ENCODE measurements around the gene RNF212B.
"Not testable (repeated sequence)": the region's sequence is repeated elsewhere in the genome, so short reads cannot be mapped to it uniquely, and the experiment has no call there.

The RNF212B gene

DNA sequence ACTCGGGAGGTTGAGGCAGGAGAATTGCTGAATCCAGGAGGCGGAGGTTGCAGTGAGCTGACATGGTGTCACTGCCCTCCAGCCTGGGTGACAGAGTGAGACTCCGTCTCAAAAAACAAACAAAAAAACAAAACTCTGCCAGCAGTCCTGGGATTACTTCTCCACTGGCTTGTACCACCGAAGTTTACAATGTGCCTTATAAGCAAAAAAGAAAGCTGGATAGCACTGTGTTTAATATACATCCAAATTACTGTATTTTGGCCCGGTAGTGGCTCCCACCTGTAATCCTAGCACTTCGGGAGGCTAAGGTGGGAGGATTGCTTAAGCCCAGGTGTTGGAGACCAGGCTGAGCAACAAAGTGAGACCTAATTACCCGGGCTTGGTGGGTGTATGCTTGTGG, 31.5 kb downstream of the RNF212B start:
- no peaks in the 10 kb centered on the region for H3K36me3 ChIP-seq (replicated peaks)
- H3K27ac ChIP-seq, result no peak overlapping the region
- DNase-seq, result no peak
- in situ Hi-C loops (cut with HindIII; ENCODE audit: low pct_ligation_motif_present, low sequenced_read_pairs), result no loop called here
- no peak overlapping the region for H3K4me3 ChIP-seq (ENCODE audit: low read depth, low read length)
- TF ChIP-seq CTCF (IDR thresholded peaks at IDR 0.05; ENCODE audit: low read depth, low read length, missing control alignments), result no peak
- H3K27me3 ChIP-seq (replicated peaks), result no peaks in the 10 kb centered on the region

- no peaks in the 10 kb centered on the region for H3K36me3 ChIP-seq (replicated peaks)
Observed at GRCh38 chr14:23275412-23275811, 37.7 kb downstream of the RNF212B start.

GRCh38 chr14:23277189-23277588, 39.5 kb downstream of the RNF212B start:
- H3K27me3 ChIP-seq (replicated peaks), result no peaks in the 10 kb centered on the region
- no peak for TF ChIP-seq CTCF (IDR thresholded peaks at IDR 0.05; ENCODE audit: low read depth, low read length, missing control alignments)
- no peaks in the 10 kb centered on the region for H3K36me3 ChIP-seq (replicated peaks)
- DNase-seq, result no peak
- no peak overlapping the region for H3K4me3 ChIP-seq (ENCODE audit: low read depth, low read length)
- in situ Hi-C loops (cut with HindIII; ENCODE audit: low pct_ligation_motif_present, low sequenced_read_pairs), result no loop called here
- no peak overlapping the region for H3K27ac ChIP-seq

More at GRCh38 chr14:23275412-23275811, 37.7 kb downstream of the RNF212B start:
- Histone ChIP-seq H3K27me3 (replicated peaks) (no peaks in the 10 kb centered on the region), H3K27ac (no peak overlapping the region), H3K4me3 (ENCODE audit: low read depth, low read length) (no peak overlapping the region)
- DNase-seq, result no peak
- in situ Hi-C loops (cut with HindIII; ENCODE audit: low pct_ligation_motif_present, low sequenced_read_pairs), result no loop called here
- TF ChIP-seq CTCF (IDR thresholded peaks at IDR 0.05; ENCODE audit: low read depth, low read length, missing control alignments), result no peak

- in situ Hi-C loops (cut with HindIII; ENCODE audit: low pct_ligation_motif_present, low sequenced_read_pairs); H3K27ac ChIP-seq: not testable (repeated sequence)
Observed at GRCh38 chr14:23277928-23278327, 40.2 kb downstream of the RNF212B start.

DNA sequence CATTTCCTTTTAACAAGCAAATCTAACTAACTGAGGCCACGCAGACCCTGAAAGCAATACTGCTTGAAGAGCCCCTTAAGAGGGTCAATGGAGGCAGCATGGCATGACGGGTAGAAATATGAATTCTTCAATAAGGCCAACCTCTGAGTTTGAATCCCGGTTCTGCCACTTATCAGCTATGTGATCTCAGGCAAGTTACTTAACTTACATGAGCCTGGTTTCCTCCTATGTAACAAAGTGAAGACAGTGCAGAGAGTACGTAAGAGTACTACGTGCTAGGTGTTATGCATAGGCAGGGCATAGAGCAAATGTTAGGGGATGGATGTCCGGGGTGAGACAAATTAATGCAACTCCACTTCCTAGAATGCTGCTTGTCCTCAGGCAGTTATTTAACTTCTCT, 43.5 kb downstream of the RNF212B start:
- Histone ChIP-seq H3K4me3 (ENCODE audit: low read depth, low read length) (no peak overlapping the region), H3K36me3 (replicated peaks) (no peaks in the 10 kb centered on the region), H3K27ac (no peak overlapping the region), H3K27me3 (replicated peaks) (no peaks in the 10 kb centered on the region)
- TF ChIP-seq CTCF (IDR thresholded peaks at IDR 0.05; ENCODE audit: low read depth, low read length, missing control alignments), result no peak
- DNase-seq, result no peak
- in situ Hi-C loops (cut with HindIII; ENCODE audit: low pct_ligation_motif_present, low sequenced_read_pairs), result no loop called here

More at GRCh38 chr14:23277928-23278327, 40.2 kb downstream of the RNF212B start:
- H3K27me3 ChIP-seq (replicated peaks); H3K4me3 ChIP-seq (ENCODE audit: low read depth, low read length); DNase-seq; H3K36me3 ChIP-seq (replicated peaks): not testable (repeated sequence)

- Histone ChIP-seq H3K4me3 (ENCODE audit: low read depth, low read length) (peak overlapping the region; percentile 83), H3K27ac (no peak overlapping the region), H3K36me3 (replicated peaks) (no peaks in the 10 kb centered on the region), H3K27me3 (replicated peaks) (no peaks in the 10 kb centered on the region)
- TF ChIP-seq CTCF (IDR thresholded peaks at IDR 0.05; ENCODE audit: low read depth, low read length, missing control alignments), result no peak
- no peak for DNase-seq
- in situ Hi-C loops (cut with HindIII; ENCODE audit: low pct_ligation_motif_present, low sequenced_read_pairs), result no loop called here
Observed at GRCh38 chr14:23284654-23285529, 47.2 kb downstream of the RNF212B start.

Measured in brain microvascular endothelial cell (primary cell).